ENCODE data around the gene HOXC4.
"Not testable (repeated sequence)": the region's sequence is repeated elsewhere in the genome, so short reads cannot be mapped to it uniquely, and the experiment has no call there.

GRCh38 chr12:54088011-54088410 lies 34.4 kb downstream of the HOXC4 start:
- not testable (repeated sequence) for TF ChIP-seq POLR2AphosphoS5, CTCF, EP300 (IDR thresholded peaks at IDR 0.05)
